ENCODE measurements around the gene ID3. TPM values are rescaled to one million over a fixed set of nuclear protein-coding genes. Genes with fewer than 3 reads are reported as not detected.

ID3 gene
- total and polyA plus RNA-seq, 9 of the 15 experiments (the other 6 are each of a cell fraction or from before 2014, with no cell fraction given) = 6.8 to 59.8 (median 23.5) TPM

- TF ChIP-seq CHAMP1 (IDR thresholded peaks at IDR 0.05) (no peak), SMAD3 (CRISPR knock-in tag; conservative IDR thresholded peaks at IDR 0.05) (no peak), NFIC (IDR thresholded peaks at IDR 0.05) (peak; percentile 71), MYNN (IDR thresholded peaks at IDR 0.05) (0 out of 2 replicates have a peak, but pooled peaks have one; percentile 15), MYNN (CRISPR knock-in tag; IDR thresholded peaks at IDR 0.05) (no peak), POLR2G (IDR thresholded peaks at IDR 0.05; ENCODE audit: low read depth, low read length) (peak; percentile 38; the same call in 1 of the 2 replicates), RBM34 (IDR thresholded peaks at IDR 0.05; ENCODE audit: borderline replicate concordance, insufficient read depth, low read length) (no peak), TFAP4 (CRISPR knock-in tag; IDR thresholded peaks at IDR 0.05; ENCODE audit: borderline replicate concordance) (0 out of 2 replicates have a peak, but pooled peaks have one; percentile 56), VEZF1 (CRISPR knock-in tag; IDR thresholded peaks at IDR 0.05) (peak; percentile 34; the same call in 1 of the 2 replicates)
Observed at GRCh38 chr1:23524716-23525401, 34.4 kb downstream of the ID3 start (continued).
